Measurements from ENCODE around the gene SF3B6. TPM values are rescaled to one million over a fixed set of nuclear protein-coding genes. Genes with fewer than 3 reads are reported as not detected.
A peak's percentile ranks its signal among the peaks of the same experiment; 100 is the strongest.
"Not testable (repeated sequence)": the region's sequence is repeated elsewhere in the genome, so short reads cannot be mapped to it uniquely, and the experiment has no call there.

Gene SF3B6
- total RNA-seq, 1 donor from 2014 or later = 102 TPM

DNA sequence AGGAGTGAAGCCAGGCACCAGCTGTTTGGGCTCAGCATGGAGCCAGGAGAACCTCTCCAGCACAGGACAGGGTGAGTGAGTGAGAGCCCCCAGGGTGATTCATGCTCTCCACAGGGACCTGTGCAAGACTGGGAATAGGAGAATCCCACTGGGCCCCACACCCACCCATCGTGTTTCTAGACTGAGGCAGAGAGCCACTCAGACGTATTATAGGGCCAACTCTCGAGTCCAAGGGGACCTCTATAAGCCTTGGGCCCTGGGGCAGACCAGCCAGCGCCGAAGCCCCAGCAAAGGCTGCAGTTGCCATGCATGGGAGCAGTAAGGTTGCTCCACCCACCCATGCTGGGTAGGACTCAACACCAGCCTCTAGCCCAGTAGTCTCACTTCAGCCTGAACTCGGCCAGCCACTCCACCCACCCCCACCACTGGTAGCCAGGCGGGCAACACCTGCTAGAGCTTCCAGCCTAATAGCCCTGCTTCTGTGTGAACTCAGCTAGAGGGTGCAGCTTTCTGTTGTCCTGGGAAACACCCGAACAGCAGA, 28.1 kb upstream of the SF3B6 start:
- TF ChIP-seq, protein P1, sequence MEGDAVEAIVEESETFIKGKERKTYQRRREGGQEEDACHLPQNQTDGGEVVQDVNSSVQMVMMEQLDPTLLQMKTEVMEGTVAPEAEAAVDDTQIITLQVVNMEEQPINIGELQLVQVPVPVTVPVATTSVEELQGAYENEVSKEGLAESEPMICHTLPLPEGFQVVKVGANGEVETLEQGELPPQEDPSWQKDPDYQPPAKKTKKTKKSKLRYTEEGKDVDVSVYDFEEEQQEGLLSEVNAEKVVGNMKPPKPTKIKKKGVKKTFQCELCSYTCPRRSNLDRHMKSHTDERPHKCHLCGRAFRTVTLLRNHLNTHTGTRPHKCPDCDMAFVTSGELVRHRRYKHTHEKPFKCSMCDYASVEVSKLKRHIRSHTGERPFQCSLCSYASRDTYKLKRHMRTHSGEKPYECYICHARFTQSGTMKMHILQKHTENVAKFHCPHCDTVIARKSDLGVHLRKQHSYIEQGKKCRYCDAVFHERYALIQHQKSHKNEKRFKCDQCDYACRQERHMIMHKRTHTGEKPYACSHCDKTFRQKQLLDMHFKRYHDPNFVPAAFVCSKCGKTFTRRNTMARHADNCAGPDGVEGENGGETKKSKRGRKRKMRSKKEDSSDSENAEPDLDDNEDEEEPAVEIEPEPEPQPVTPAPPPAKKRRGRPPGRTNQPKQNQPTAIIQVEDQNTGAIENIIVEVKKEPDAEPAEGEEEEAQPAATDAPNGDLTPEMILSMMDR (conservative IDR thresholded peaks at IDR 0.05) = no peak
- no peak for DNase-seq (ENCODE audit: extremely low spot score, unreplicated experiment)
- no peaks in the 10 kb centered on the region for H3K27me3 Mint-ChIP-seq
- peaks cover 6% of the 10 kb centered on the region for H3K36me3 Mint-ChIP-seq
- no peaks in the 10 kb centered on the region for H3K4me1 Mint-ChIP-seq (ENCODE audit: unreplicated experiment)
- H3K9me3 Mint-ChIP-seq = peaks cover 9% of the 10 kb centered on the region
- H3K27ac Mint-ChIP-seq = no peak overlapping the region
- no peak overlapping the region for H3K4me3 Mint-ChIP-seq

DNA sequence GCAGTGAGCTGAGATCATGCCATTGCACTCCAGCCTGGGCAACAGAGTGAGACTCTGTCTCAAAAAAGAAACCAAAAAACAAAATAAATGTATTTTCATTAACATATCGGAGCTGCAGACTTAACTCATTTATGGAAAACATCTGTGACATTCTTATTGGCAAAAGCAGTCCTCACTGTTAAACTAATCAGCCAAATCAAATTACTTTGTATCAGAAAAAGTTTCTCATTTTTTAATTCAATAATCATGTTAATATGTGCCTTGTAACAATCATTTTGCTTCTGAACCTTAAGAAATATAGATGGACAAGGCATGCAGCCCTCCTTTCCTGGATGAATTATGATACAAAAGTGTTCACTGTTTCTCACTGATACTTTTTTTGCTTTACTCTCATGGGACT, 26.6 kb upstream of the SF3B6 start:
- Mint-ChIP-seq H3K9me3 (peaks cover 2% of the 10 kb centered on the region), H3K4me3 (no peak overlapping the region), H3K27me3 (no peaks in the 10 kb centered on the region), H3K27ac (no peak overlapping the region), H3K36me3 (peaks cover 6% of the 10 kb centered on the region), H3K4me1 (ENCODE audit: unreplicated experiment) (no peaks in the 10 kb centered on the region)
- DNase-seq (ENCODE audit: extremely low spot score, unreplicated experiment) = no peak
- TF ChIP-seq, protein P1 (conservative IDR thresholded peaks at IDR 0.05) = no peak

DNA sequence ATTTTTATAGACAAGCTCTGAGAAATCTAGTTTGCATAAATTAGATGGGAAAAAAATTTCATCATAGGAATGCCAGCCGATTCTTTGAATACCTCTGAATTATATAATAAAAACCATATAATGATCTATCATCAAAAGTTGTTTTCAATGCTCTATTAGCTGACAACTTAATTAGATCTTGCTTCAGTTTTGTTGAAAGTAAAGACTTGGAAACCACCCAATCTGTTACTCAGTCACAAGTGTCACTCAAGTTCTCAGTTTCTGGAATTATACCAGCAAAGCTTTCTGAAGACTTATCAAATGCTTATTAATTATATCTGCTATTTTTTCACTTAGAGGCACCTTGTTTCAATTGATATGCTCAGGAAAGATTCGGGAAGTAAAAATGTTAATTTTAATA, 25.9 kb upstream of the SF3B6 start:
- TF ChIP-seq, protein P1 (conservative IDR thresholded peaks at IDR 0.05) = no peak
- no peak for DNase-seq (ENCODE audit: extremely low spot score, unreplicated experiment)
- no peak overlapping the region for H3K27ac Mint-ChIP-seq
- no peaks in the 10 kb centered on the region for H3K4me1 Mint-ChIP-seq (ENCODE audit: unreplicated experiment)
- no peak overlapping the region for H3K4me3 Mint-ChIP-seq
- H3K36me3 Mint-ChIP-seq = peaks cover 6% of the 10 kb centered on the region
- no peaks in the 10 kb centered on the region for H3K27me3 Mint-ChIP-seq
- no peaks in the 10 kb centered on the region for H3K9me3 Mint-ChIP-seq

DNA sequence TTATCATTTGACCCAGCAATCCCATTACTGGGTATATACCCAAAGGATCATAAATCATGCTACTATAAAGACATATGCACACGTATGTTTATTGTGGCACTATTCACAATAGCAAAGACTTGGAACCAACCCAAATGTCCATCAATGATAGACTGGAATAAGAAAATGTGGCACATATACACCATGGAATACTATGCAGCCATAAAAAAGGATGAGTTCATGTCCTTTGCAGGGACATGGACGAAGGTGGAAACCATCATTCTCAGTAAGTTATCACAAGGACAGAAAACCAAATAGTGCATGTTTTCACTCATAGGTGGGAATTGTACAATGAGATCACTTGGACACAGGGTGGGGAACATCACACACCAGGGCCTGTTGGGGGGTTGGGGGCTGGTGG, 24.6 kb upstream of the SF3B6 start:
- not testable (repeated sequence) for H3K27ac Mint-ChIP-seq; H3K4me1 Mint-ChIP-seq (ENCODE audit: unreplicated experiment); DNase-seq (ENCODE audit: extremely low spot score, unreplicated experiment); H3K36me3 Mint-ChIP-seq; H3K9me3 Mint-ChIP-seq; H3K27me3 Mint-ChIP-seq; H3K4me3 Mint-ChIP-seq

DNA sequence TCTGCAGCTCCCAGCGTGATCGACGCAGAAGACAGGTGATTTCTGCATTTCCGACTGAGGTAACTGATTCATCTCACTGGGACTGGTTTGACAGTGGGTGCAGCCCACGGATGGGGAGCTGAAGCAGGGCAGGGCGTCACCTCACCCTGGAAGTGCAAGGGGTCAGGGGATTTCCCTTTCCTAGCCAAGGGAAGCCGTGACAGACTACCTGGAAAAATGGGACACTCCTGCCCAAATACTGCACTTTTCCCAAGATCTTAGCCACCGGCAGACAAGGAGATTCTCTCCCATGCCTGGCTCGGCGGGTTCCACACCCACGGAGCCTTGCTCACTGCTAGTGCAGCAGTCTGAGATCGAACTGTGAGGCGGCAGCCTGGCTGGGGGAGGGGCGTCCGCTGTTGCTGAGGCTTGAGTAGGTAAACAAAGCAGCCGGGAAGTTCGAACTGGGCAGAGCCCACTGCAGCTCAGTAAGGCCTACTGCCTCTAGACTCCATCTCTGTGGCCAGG, 19.1 kb upstream of the SF3B6 start:
- not testable (repeated sequence) for H3K4me3 Mint-ChIP-seq; H3K27me3 Mint-ChIP-seq; H3K36me3 Mint-ChIP-seq; H3K4me1 Mint-ChIP-seq (ENCODE audit: unreplicated experiment); DNase-seq (ENCODE audit: extremely low spot score, unreplicated experiment); H3K27ac Mint-ChIP-seq; H3K9me3 Mint-ChIP-seq

DNA sequence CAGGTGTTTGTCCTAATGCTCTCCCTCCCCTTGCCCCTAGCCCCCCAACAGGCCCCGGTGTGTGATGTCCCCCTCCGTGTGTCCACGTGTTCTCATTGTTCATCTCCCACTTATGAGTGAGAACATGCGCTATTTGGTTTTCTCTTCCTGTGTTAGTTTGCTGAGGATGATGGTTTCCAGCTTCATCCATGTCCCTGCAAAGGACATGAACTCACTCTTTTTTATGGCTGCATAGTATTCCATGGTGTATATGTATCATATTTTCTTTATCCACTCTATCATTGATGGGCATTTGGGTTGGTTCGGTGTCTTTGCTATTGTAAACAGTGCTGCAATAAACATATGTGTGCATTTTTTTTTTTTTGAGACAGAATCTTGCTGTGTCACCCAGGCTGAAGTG, 17.1 kb upstream of the SF3B6 start:
- H3K36me3 Mint-ChIP-seq; H3K4me3 Mint-ChIP-seq; H3K27ac Mint-ChIP-seq; DNase-seq (ENCODE audit: extremely low spot score, unreplicated experiment); H3K4me1 Mint-ChIP-seq (ENCODE audit: unreplicated experiment); H3K27me3 Mint-ChIP-seq; H3K9me3 Mint-ChIP-seq: not testable (repeated sequence)

DNA sequence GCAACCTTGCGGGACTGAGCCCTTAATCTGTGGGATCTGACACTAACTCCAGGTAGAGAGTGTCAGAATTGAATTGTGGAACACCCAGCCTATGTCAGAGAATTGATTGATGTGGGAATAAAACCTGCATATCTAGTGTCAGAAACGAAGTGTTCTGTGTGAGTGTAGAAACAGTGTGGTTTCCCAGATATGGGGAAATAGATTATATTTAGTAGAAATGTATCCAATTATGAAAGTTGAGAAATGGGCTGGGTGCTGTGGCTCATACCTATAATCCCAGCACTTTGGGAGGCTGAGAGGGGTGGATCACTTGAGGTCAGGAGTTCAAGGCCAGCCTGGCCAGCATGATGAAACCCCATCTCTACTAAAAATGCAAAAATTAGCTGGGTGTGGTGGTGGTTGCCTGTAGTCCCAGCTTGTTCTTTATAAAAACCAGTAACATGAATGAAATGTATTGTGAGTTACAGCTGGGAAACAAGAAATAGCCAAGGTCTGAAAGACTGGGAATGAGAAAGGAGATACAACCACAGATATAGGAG, 12.8 kb upstream of the SF3B6 start:
- H3K4me3 Mint-ChIP-seq = no peak overlapping the region
- peak overlapping the region; percentile 85 for H3K27ac Mint-ChIP-seq
- no peaks in the 10 kb centered on the region for H3K9me3 Mint-ChIP-seq
- TF ChIP-seq, protein P1 (conservative IDR thresholded peaks at IDR 0.05) = no peak
- H3K4me1 Mint-ChIP-seq (ENCODE audit: unreplicated experiment) = peaks cover 9% of the 10 kb centered on the region
- DNase-seq (ENCODE audit: extremely low spot score, unreplicated experiment) = no peak
- no peaks in the 10 kb centered on the region for H3K27me3 Mint-ChIP-seq
- H3K36me3 Mint-ChIP-seq = no peaks in the 10 kb centered on the region

Measured in type B pancreatic cell (in vitro differentiated cells).